ENCODE data around the gene ZNF587.
"Not testable (repeated sequence)": the region's sequence is repeated elsewhere in the genome, so short reads cannot be mapped to it uniquely, and the experiment has no call there.

ZNF587 gene

DNA sequence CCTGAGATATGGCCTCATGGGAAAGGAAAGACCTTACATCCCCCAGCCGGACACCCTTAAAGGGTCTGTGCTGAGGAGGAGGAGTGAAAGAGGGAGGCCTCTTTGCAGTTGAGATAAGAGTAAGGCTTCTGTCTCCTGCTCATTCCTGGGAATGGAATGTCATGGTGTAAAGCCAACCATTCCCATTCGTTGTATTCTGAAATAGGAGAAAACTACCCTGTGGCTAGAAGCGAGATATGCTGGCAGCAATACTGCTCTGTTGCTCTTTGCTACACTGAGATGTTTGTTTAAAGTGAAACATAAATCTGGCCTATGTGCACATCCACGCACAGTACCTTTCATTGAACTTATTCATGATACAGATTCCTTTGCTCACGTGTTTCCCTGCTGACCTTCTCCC is 20.3 kb upstream of the ZNF587 start:
- no peak for DNase-seq (ENCODE audit: extremely low read depth, low read depth)
- TF ChIP-seq, protein P1, sequence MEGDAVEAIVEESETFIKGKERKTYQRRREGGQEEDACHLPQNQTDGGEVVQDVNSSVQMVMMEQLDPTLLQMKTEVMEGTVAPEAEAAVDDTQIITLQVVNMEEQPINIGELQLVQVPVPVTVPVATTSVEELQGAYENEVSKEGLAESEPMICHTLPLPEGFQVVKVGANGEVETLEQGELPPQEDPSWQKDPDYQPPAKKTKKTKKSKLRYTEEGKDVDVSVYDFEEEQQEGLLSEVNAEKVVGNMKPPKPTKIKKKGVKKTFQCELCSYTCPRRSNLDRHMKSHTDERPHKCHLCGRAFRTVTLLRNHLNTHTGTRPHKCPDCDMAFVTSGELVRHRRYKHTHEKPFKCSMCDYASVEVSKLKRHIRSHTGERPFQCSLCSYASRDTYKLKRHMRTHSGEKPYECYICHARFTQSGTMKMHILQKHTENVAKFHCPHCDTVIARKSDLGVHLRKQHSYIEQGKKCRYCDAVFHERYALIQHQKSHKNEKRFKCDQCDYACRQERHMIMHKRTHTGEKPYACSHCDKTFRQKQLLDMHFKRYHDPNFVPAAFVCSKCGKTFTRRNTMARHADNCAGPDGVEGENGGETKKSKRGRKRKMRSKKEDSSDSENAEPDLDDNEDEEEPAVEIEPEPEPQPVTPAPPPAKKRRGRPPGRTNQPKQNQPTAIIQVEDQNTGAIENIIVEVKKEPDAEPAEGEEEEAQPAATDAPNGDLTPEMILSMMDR (IDR thresholded peaks at IDR 0.05; ENCODE audit: low read depth, low read length, missing control alignments) = no peak
- no peak overlapping the region for H3K4me3 ChIP-seq (replicated peaks; ENCODE audit: low read depth, low read length)

DNA sequence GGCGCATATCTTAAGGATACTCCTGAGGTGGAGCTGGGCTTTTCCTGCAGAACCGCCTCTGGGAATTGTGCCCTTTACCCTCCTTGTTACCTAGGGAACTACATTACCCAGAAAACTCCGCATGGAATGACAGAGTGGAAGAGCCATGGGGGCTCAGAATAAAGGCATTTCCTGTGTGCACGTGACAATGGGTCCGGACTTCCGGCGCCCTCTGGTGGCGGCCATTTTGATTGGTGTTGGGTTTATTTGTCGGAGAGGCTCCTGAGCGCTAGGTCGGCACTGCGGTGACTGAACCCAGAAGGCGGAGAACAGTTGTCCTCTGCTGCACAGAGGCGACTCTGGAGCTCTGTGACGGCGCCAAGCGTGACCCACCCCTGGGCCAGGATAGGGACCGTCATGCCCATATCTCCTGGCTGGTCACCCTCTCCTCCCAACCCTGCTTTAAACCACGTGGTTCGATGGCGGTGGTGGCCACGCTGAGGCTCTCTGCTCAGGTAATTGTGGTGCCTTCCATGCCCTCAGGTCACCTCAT is 19.5 kb upstream of the ZNF587 start, which contains the start of gene ZNF587B:
ZNF587B (plus strand) TSS at position 229 of the 532 bp plus-strand sequence; CDS start at position 459, 230 bp downstream.
- H3K4me3 ChIP-seq (replicated peaks; ENCODE audit: low read depth, low read length) = peak within 1 kb of the TSS; percentile 51
- peak; percentile 65 for DNase-seq (ENCODE audit: extremely low read depth, low read depth)
- TF ChIP-seq, protein P1 (IDR thresholded peaks at IDR 0.05; ENCODE audit: low read depth, low read length, missing control alignments) = peak; percentile 34

DNA sequence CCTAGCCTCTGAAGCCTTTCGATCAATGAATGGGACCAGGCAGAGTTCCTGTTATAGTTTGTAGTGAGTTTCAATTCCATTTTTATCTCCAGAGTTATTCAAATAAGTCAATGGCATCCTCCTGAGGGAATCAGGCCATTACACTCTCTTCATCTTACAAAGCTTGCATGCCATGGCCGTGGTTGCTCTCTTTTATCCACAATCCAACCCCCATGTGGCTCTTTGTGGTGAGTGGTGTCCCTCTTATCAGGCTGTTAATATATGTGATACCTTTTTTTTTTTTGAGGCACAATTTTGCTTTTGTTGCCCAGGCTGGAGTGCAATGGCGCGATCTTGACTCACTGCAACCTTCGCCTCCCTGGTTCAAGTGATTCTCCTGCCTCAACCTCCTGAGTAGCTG is 12.7 kb upstream of the ZNF587 start:
- H3K4me3 ChIP-seq (replicated peaks; ENCODE audit: low read depth, low read length); DNase-seq (ENCODE audit: extremely low read depth, low read depth): not testable (repeated sequence)

DNA sequence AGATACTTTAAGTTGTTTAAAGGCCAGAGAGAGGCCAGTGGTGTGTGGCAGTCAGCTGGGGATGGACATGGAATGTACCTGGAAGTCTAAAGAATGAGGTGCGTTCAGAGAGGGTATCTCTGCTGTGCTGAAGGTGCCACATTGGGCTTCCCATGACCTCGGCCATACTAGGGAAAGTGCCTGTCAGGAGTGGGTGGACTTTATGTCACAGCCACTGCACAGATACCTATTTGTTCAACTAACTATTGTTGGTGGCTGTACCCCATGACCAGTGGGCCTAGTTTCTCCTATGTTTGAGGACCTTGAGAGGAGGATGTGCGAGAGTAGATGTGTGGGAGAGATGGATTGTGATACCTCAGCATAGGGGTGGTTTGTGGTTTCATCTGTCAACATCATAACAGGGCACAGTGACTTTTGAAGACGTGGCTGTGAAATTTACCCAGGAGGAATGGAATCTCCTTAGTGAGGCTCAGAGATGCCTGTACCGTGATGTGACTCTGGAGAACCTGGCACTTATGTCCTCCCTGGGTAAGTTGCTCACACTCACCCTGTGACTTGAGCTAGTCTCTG is 11.0 kb upstream of the ZNF587 start:
- DNase-seq (ENCODE audit: extremely low read depth, low read depth); H3K4me3 ChIP-seq (replicated peaks; ENCODE audit: low read depth, low read length): not testable (repeated sequence)

DNA sequence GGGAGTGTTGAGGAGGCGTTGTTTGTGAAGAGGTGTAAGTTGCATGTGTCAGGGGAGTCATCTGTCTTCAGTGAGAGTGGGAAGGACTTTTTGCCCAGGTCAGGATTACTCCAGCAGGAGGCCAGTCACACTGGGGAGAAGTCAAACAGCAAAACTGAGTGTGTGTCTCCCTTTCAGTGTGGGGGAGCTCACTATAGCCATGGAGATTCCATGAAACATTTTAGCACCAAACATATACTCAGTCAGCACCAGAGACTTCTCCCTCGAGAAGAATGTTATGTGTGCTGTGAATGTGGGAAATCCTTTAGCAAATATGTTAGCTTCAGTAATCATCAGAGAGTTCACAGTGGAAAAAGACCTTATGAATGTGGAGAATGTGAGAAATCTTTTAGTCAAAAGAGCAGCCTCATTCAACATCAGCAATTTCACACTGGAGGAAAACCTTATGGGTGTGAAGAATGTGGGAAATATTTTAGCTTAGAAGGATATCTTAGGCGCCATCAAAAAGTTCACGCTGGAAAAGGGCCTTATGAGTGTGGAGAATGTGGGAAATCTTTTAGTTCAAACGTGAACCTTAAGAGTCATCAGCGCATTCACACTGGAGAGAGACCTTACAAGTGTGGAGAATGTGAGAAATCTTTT is 8.4 kb upstream of the ZNF587 start:
- TF ChIP-seq, protein P1 (IDR thresholded peaks at IDR 0.05; ENCODE audit: low read depth, low read length, missing control alignments) = no peak
- DNase-seq (ENCODE audit: extremely low read depth, low read depth) = no peak
- no peak overlapping the region for H3K4me3 ChIP-seq (replicated peaks; ENCODE audit: low read depth, low read length)

DNA sequence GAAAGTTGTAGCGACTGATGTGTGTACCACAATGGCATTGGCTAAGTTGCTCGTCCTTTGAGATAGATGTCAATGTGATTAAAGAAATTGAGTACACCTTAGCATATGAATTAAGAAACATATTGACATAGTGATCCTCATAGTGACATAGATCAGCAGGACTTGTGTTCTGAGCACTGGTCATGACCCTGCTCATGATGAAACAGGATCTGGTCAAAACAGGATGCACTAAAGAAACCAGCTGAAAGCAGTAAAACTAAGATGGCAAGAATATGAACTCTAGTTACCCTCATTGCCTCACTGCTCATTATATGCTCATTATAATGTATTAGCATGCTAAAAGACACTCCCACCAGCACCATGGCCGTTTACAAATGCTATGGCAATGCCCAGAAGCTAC is 2.5 kb upstream of the ZNF587 start:
- not testable (repeated sequence) for DNase-seq (ENCODE audit: extremely low read depth, low read depth); H3K4me3 ChIP-seq (replicated peaks; ENCODE audit: low read depth, low read length)

DNA sequence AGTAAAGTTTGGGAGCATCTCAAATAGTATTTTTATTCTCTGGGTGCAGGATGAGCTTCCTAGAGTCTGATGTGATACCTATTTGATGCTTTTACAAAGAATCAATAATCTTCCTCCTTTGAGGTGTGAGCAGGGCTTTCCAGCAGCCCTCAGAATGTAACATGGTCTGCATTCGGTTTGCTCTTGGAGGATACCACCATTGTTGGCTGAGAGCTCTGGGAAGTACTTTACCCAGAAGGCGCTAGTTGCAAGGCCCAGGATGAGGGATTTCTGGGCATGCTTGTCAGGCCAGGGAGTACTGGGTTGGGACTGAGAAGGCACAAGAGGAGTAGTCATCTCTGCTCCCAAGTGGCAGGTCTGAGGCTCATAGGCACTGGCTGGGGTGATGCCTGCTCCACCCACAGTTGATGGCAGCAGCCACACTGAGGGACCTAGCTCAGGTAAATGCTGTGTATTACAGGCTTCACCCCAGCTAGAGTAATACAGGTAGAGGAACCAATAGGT is 445 bp upstream of the ZNF587 start:
- peak overlapping the region; percentile 71 for H3K4me3 ChIP-seq (replicated peaks; ENCODE audit: low read depth, low read length)
- not testable (repeated sequence) for DNase-seq (ENCODE audit: extremely low read depth, low read depth)

DNA sequence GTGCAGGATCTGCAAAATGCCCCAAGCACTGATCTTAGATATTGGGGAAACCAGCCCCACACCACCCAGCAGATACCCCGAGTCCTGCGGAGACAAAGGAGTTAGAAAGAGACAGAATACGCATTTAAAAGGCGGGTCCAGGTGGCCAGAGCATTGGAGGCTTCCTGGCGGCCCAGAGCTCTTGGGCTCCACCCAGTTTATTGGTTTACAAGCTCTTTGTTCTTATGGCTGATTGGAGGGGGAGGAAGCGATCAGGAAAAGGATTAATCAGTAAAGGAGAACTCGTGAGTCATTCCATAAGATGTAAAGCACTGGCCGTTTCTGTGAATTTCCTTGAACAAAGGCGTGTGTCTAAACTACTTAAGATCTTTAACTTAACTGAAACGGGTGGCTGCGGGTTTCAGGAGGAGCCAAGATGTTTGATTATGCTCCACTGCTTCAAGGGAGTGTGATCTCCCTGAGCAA is 926 bp downstream of the ZNF587 start:
- TF ChIP-seq, protein P1 (IDR thresholded peaks at IDR 0.05; ENCODE audit: low read depth, low read length, missing control alignments) = no peak
- peak; percentile 39 for DNase-seq (ENCODE audit: extremely low read depth, low read depth)
- peak overlapping the region; percentile 71 for H3K4me3 ChIP-seq (replicated peaks; ENCODE audit: low read depth, low read length)

DNA sequence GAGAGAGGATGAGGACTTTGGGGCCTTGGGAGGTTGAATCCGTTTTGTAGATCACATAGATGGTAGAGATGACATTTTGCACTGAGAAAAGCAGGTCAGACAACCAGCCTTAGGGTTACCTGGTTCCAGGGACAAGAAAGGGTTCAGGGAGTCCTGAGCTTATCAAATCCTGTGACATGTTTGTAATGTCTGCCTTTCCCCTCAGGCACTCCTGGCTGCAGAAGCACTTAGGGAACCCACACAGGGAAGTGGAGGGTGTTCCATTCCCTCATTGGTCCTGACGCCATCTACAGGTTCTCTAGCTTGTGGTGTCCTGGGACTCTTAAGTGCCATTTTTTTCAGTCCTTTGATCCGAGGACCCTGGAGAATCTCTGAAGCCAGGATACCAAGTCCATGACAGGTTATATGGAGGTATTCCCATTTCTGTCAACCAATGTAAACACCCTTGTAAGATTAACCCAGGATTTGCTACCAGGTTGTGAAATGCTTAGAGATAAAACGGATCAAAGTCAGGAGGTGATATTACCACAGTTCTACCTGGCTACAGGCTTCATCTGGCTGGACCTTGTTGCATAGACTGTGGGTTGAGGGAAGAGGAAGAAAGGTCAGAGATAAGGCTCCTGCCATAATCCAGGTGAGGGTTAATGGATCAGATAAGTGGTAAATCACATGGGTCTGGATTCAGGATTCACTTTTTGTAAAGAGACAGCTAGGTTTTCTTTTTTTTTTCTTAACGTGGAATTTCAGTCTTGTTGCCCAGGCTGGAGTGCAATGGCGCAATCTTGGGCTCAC is 2.3 kb downstream of the ZNF587 start:
- H3K4me3 ChIP-seq (replicated peaks; ENCODE audit: low read depth, low read length); DNase-seq (ENCODE audit: extremely low read depth, low read depth): not testable (repeated sequence)

DNA sequence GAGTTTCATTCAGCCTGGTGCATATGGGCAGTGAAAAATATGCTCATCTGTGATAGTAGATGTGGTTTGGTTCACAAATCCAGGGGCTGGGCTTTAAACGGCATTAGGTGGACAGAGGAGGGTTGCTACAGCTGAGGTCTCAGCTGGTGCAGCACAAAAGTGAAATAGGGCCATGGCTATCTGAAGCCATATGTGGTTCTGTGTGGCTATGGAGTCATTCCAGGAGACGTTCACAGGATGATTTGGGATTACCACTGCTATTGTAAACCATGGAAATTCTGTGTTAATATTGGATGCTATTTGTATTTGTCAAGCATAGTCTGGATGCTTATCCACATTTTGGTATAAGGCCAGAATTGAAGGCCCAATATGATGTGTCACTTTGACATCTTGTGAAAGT is 4.5 kb downstream of the ZNF587 start:
- not testable (repeated sequence) for DNase-seq (ENCODE audit: extremely low read depth, low read depth); H3K4me3 ChIP-seq (replicated peaks; ENCODE audit: low read depth, low read length)

DNA sequence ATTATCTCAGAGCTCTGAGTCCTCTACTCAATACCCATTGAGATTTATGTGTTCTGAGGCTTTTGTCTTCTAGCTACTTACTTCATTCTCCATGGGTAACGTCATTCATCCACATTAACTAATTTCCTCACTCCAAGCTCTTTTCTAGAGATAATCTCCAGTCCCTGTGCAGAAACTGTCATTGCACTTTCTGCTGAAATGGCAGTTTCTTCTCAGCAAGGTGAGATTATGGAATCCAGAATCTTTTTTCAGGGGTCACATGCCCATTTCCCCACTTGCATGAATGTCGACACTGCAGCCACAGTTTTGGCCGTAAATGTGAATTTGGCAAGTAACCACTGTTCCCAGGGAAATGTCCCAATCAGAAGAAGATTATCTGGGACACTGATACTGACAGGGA is 12.7 kb downstream of the ZNF587 start:
- not testable (repeated sequence) for DNase-seq (ENCODE audit: extremely low read depth, low read depth); H3K4me3 ChIP-seq (replicated peaks; ENCODE audit: low read depth, low read length)
